Endothelial cell of umbilical vein (primary cell): ENCODE measurements around the gene KCNB1. TPM values are rescaled to one million over a fixed set of nuclear protein-coding genes. Genes with fewer than 3 reads are reported as not detected.

Experiments
- BruUV-seq: library from RNA; stranded (reverse); fragments of 400-500 nt; replicated peaks from 2 replicates; lab custom pipeline; 2021; lab: Mats Ljungman, UMichigan
- CTCF ChIA-PET: fragments of 300-600, 350-600 bp; sonication (Branson Sonifier 250); formaldehyde crosslinking; loops from one replicate; lab custom pipeline; 2021; ENCODE audit warnings: antibody characterized with exemption, inconsistent platforms; lab: Charles Lee
- POLR2A ChIA-PET: fragments of 300-600, 350-600 bp; sonication (Branson Sonifier 250); formaldehyde crosslinking; loops from one replicate; lab custom pipeline; 2021; ENCODE audit warnings: antibody characterized with exemption, inconsistent platforms; lab: Charles Lee
- DNase-seq: peaks from one replicate; pipeline ENCODE4 v3.0.0-alpha.2; 2011; ENCODE audit warnings: low read depth, low spot score
- FAIRE-seq: peaks from 2 replicates; lab custom pipeline; 2011; peaks lifted over from hg19 to GRCh38; lab: Jason Lieb, UNC
- H2AFZ ChIP-seq: 2 replicates; pipeline ENCODE4 v1.6.0; 2012; ENCODE audit warnings: low read depth, low read length, control low read depth, inconsistent platforms
- H3K27ac ChIP-seq: 2 replicates; pipeline ENCODE4 v1.5.1; 2011; ENCODE audit warnings: low read depth, mild to moderate bottlenecking, control low read depth, low read length, moderate library complexity; ENCODE audit not compliant: insufficient read depth
- H3K27me3 ChIP-seq, 2 experiments: 2 replicates each; pipeline versions ENCODE4 v1.6.0 to v1.6.1; 2011; ENCODE audit warnings: low read length in 2 of 2, mixed read lengths in 1 of 2; ENCODE audit not compliant: control insufficient read depth in 2 of 2, insufficient read depth in 2 of 2
- H3K36me3 ChIP-seq, 2 experiments: 2 replicates in 1 of 2; 3 replicates in 1 of 2; pipeline ENCODE4 v1.5.1; 2011; ENCODE audit warnings: low read length in 2 of 2, mild to moderate bottlenecking in 1 of 2, moderate library complexity in 1 of 2; ENCODE audit not compliant: control insufficient read depth in 2 of 2, insufficient read depth in 2 of 2; ENCODE audit errors: extremely low read depth in 1 of 2
- H3K4me1 ChIP-seq: 3 replicates; pipeline ENCODE4 v1.5.1; 2011; ENCODE audit warnings: mild to moderate bottlenecking, low read length; ENCODE audit not compliant: control insufficient read depth, insufficient read depth; ENCODE audit errors: extremely low read depth
- H3K4me2 ChIP-seq: 2 replicates; pipeline ENCODE4 v1.6.1; 2011; ENCODE audit warnings: low read length, control low read depth, mixed read lengths; ENCODE audit not compliant: insufficient read depth
- H3K4me3 ChIP-seq, 3 experiments: fragments of 200-600 bp in 1 of 3; sonication (generic), shearing (Covaris generic) in 1 of 3; replicated peaks in 1 of 3; 2 replicates each; pipeline ENCODE4 v1.5.1; 2011 to 2016; ENCODE audit warnings: control low read depth in 3 of 3, low read length in 3 of 3, mild to moderate bottlenecking in 2 of 3, inconsistent platforms in 1 of 3, low read depth in 1 of 3, moderate library complexity in 1 of 3; ENCODE audit not compliant: insufficient read depth in 1 of 3
- H3K79me2 ChIP-seq: 2 replicates; pipeline ENCODE4 v1.6.0; 2012; ENCODE audit warnings: low read length, inconsistent platforms; ENCODE audit not compliant: control insufficient read depth, insufficient read depth
- H3K9ac ChIP-seq: replicated peaks from 2 replicates; pipeline ENCODE3; 2011; ENCODE audit warnings: low read length, control low read depth; ENCODE audit not compliant: insufficient read depth; ENCODE audit errors: extremely low read depth
- H3K9me1 ChIP-seq: replicated peaks from 3 replicates; pipeline ENCODE4 v1.6.0; 2011; ENCODE audit warnings: mild to moderate bottlenecking, low read length; ENCODE audit not compliant: control insufficient read depth, insufficient read depth; ENCODE audit errors: extremely low read depth
- H3K9me3 ChIP-seq: replicated peaks from 2 replicates; pipeline ENCODE4 v1.5.1; 2012; ENCODE audit warnings: low read length, inconsistent platforms; ENCODE audit not compliant: control insufficient read depth, insufficient read depth
- H4K20me1 ChIP-seq: replicated peaks from 2 replicates; pipeline ENCODE3; 2011; ENCODE audit warnings: mild to moderate bottlenecking, low read length; ENCODE audit not compliant: control insufficient read depth, insufficient read depth; ENCODE audit errors: extremely low read depth
- CTCF ChIP-seq, 2 donors: IDR thresholded peaks; 1 replicate in 1 of 2; 2 replicates in 1 of 2; pipeline ENCODE4 v1.5.1; 2011; ENCODE audit warnings: low read length in 2 of 2, mild to moderate bottlenecking in 2 of 2, moderate library complexity in 2 of 2, control low read depth in 1 of 2, inconsistent platforms in 1 of 2, low read depth in 1 of 2; ENCODE audit not compliant: insufficient read depth in 1 of 2; ENCODE audit errors: extremely low read depth in 1 of 2
- EZH2 ChIP-seq: IDR thresholded peaks from 2 replicates; pipeline ENCODE4 v1.6.1; 2012; ENCODE audit warnings: borderline replicate concordance, low read depth, mild to moderate bottlenecking, moderate library complexity, low read length, inconsistent platforms; ENCODE audit not compliant: severe bottlenecking
- FOS ChIP-seq: IDR thresholded peaks from 2 replicates; pipeline ENCODE4 v1.6.1; 2011; ENCODE audit warnings: mild to moderate bottlenecking, low read length, moderate library complexity, borderline replicate concordance; ENCODE audit not compliant: insufficient read depth
- GATA2 ChIP-seq: IDR thresholded peaks from 2 replicates; pipeline ENCODE4 v1.7.0; 2011; ENCODE audit warnings: low read depth, mild to moderate bottlenecking, moderate library complexity, mixed read lengths, low read length; ENCODE audit not compliant: insufficient read length, insufficient read depth
- JUN ChIP-seq: IDR thresholded peaks from 2 replicates; pipeline ENCODE4 v1.6.1; 2011; ENCODE audit warnings: borderline replicate concordance, low read depth; ENCODE audit not compliant: insufficient read length, insufficient read depth
- MAX ChIP-seq: IDR thresholded peaks from 2 replicates; pipeline ENCODE4 v1.6.1; 2011; ENCODE audit not compliant: insufficient read depth, insufficient read length
- MYC ChIP-seq: IDR thresholded peaks from one replicate; pipeline ENCODE4 v1.6.1; 2011; ENCODE audit warnings: mild to moderate bottlenecking, low read depth, low read length
- POLR2A ChIP-seq: IDR thresholded peaks from 2 replicates; pipeline ENCODE4 v1.6.1; 2012; ENCODE audit warnings: low read depth, mild to moderate bottlenecking, control low read depth, low read length
- POLR2AphosphoS5 ChIP-seq: IDR thresholded peaks from 2 replicates; pipeline ENCODE4 v1.6.1; 2012; ENCODE audit warnings: low read depth, mild to moderate bottlenecking, control low read depth, low read length, moderate library complexity; ENCODE audit not compliant: insufficient read depth
- dilution Hi-C: fragments of 300-500 bp; cut with MboI; formaldehyde crosslinking; loops from one replicate; pipeline ENCODE4 v1.15.0; 2019; ENCODE audit warnings: low sequenced_read_pairs; ENCODE audit not compliant: extremely low pct_ligation_motif_present
- intact Hi-C: fragments of 100-400 bp; cut with micrococcal nuclease; formaldehyde crosslinking; loops from one replicate; pipeline ENCODE4 v1.10.0; 2022
- polyA plus RNA-seq, 4 experiments: library from polyadenylated mRNA; depleted of rRNA in 3 of 4; stranded (reverse) in 3 of 4; unstranded in 1 of 4; fragments of >200 nt; gene quantifications; 2 replicates each; pipeline versions ENCODE4 v1.2.1 to v1.2.3, GENCODE V29; 2011 to 2012; ENCODE audit warnings: missing spikeins in 1 of 4
- total RNA-seq: library from RNA; stranded (reverse); gene quantifications from 2 replicates; pipeline ENCODE4 v1.2.3, GENCODE V29; 2021

Gene KCNB1
- total and polyA plus RNA-seq, 2 donors (not counting 3 experiments of a cell fraction or from before 2014, with no cell fraction given), result not detected

DNA sequence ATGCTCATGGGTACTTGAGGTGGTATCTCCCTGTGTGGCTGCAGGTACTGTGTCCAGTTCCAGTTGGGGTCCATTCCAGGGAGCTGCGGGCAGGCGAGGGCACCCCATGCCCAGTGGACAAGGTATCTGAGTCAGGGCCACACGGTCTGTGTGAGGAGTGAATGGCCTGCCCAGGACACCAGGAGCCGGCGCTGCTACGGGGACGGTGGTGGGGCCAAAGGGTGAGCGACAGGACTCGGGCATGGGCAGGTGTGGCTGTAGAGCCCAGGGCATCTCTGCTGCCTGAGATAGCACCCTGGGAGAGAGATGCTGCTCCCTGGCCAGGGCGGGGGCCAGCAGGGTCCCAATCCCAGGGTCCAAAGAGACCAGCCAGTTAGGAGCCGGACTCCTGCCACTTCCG is 147.0 kb downstream of the KCNB1 start:
- Histone ChIP-seq H3K4me3 (no peak overlapping the region), H3K9me1 (no peaks in the 10 kb centered on the region), H3K36me3 (no peaks in the 10 kb centered on the region), H3K9ac (no peak overlapping the region), H3K27me3 (peaks cover 0 to 6% of the 10 kb centered on the region in 2 experiments), H3K4me1 (no peaks in the 10 kb centered on the region), H4K20me1 (no peaks in the 10 kb centered on the region), H3K27ac (no peak overlapping the region), H2AFZ (no peak overlapping the region), H3K9me3 (no peaks in the 10 kb centered on the region), H3K4me2 (no peak overlapping the region), H3K79me2 (no peaks in the 10 kb centered on the region)
- ChIA-PET CTCF (interaction anchor here (0.7 to 7.1 kb wide), 10 partner anchors 8 to 273 kb away, joined by 3 to 77 read pairs (median 4); no protein-coding TSS in a partner anchor), POLR2A (interaction anchor here (0.6 kb wide), 1 partner anchor 39 kb away, joined by 4 read pairs; no protein-coding TSS in a partner anchor)
- intact Hi-C loops, result loop anchor here (2.0 kb wide), 1 partner anchor 49 kb away; no protein-coding TSS in a partner anchor
- TF ChIP-seq MYC (no peak), GATA2 (no peak), EZH2 (no peak), CTCF (IDR thresholded peaks at IDR 0.05; ENCODE audit: extremely low read depth in 1 of 2, insufficient read depth in 1 of 2, low read depth in 1 of 2, low read length in 2 of 2) (no peak), MAX (no peak), POLR2AphosphoS5 (no peak), POLR2A (no peak), JUN (no peak), FOS (no peak)
- DNase-seq, result no peak
- dilution Hi-C loops, result no loop called here
- no TSS peak for BruUV-seq
- FAIRE-seq, result no peak
